Loucy (cell line): ENCODE results near the gene CLMP.

Source experiments
- CTCF ChIP-seq: fragments of 200-600 bp; sonication (generic); conservative IDR thresholded peaks from 2 replicates; pipeline ENCODE4 v1.5.1; 2014; ENCODE audit warnings: mild to moderate bottlenecking, antibody characterized with exemption, low read length
- EZH2phosphoT487 ChIP-seq: fragments of 200-600 bp; IDR thresholded peaks from 2 replicates; pipeline ENCODE4 v1.6.1; 2018; ENCODE audit warnings: antibody characterized with exemption, mild to moderate bottlenecking, moderate library complexity, borderline replicate concordance

- TF ChIP-seq CTCF (no peak), EZH2phosphoT487 (no peak)
Observed at GRCh38 chr11:123235656-123236261, 40.7 kb upstream of the CLMP start.
